Vagina (tissue), 2 donors: ENCODE measurements around the gene LRRC18.

ENCODE experiments used
- CTCF ChIP-seq, 3 experiments: fragments of 450-650 bp in 2 of 3; fragments of 200-600 bp in 1 of 3; sonication (generic) in 1 of 3; IDR thresholded peaks; one replicate each; pipeline ENCODE4 v1.5.1; 2017 to 2019; ENCODE audit warnings: antibody characterized with exemption in 3 of 3, mild to moderate bottlenecking in 2 of 3, moderate library complexity in 2 of 3
- POLR2A ChIP-seq, 2 donors: fragments of 450-650 bp; IDR thresholded peaks; one replicate each; pipeline ENCODE4 v1.6.1; 2017; ENCODE audit warnings: antibody characterized with exemption in 2 of 2, mild to moderate bottlenecking in 2 of 2, moderate library complexity in 2 of 2
- POLR2AphosphoS5 ChIP-seq, 2 donors: sonication (generic); formaldehyde crosslinking; IDR thresholded peaks; one replicate each; pipeline ENCODE4 v1.9.0; 2017; ENCODE audit warnings: antibody characterized with exemption in 2 of 2, mild to moderate bottlenecking in 2 of 2, low read depth in 1 of 2; ENCODE audit not compliant: insufficient read depth in 1 of 2

GRCh38 chr10:48895803-48896195, 43.8 kb downstream of the LRRC18 start:
- TF ChIP-seq CTCF (IDR thresholded peaks at IDR 0.05) (no peak), POLR2A (IDR thresholded peaks at IDR 0.05) (no peak), POLR2AphosphoS5 (IDR thresholded peaks at IDR 0.05; ENCODE audit: insufficient read depth in 1 of 2, low read depth in 1 of 2) (no peak)
